WTC11 (cell line): ENCODE results near the gene BEGAIN. TPM values are rescaled to one million over a fixed set of nuclear protein-coding genes. Genes with fewer than 3 reads are reported as not detected.

ENCODE experiments used
- ATAC-seq: fragments of 200-7000 bp; cut with Tn5 transposase; 2 replicates; pipeline ENCODE4 v1.10.0; 2021; ENCODE audit warnings: mild to moderate bottlenecking, moderate library complexity
- CTCF ChIA-PET: fragments of 300-600 bp; sonication (Branson Sonifier 250); formaldehyde crosslinking; loops from one replicate; lab custom pipeline; 2021; ENCODE audit warnings: antibody characterized with exemption; lab: Charles Lee
- POLR2A ChIA-PET: fragments of 350-600 bp; sonication (Branson Sonifier 250); formaldehyde crosslinking; loops from one replicate; lab custom pipeline; 2021; ENCODE audit warnings: antibody characterized with exemption; lab: Charles Lee
- DNase-seq: peaks from one replicate; pipeline ENCODE4 v3.0.0; 2021; ENCODE audit warnings: low spot score
- H3K27ac Mint-ChIP-seq: 2 replicates; pipeline ENCODE4 v1.8.0; 2021; ENCODE audit warnings: mixed read lengths
- H3K27me3 Mint-ChIP-seq: 2 replicates; pipeline ENCODE4 v1.8.0; 2021; ENCODE audit warnings: low read depth, mild to moderate bottlenecking, moderate library complexity, mixed read lengths
- H3K36me3 Mint-ChIP-seq: 2 replicates; pipeline ENCODE4 v1.8.0; 2021; ENCODE audit warnings: mixed read lengths
- H3K4me1 Mint-ChIP-seq: 2 replicates; pipeline ENCODE4 v1.8.0; 2022; ENCODE audit warnings: mixed read lengths
- H3K4me3 Mint-ChIP-seq: 2 replicates; pipeline ENCODE4 v1.8.0; 2021; ENCODE audit warnings: mild to moderate bottlenecking, moderate library complexity, mixed read lengths
- H3K9me3 Mint-ChIP-seq: 2 replicates; pipeline ENCODE4 v1.8.0; 2021; ENCODE audit warnings: mixed read lengths
- ARID4B ChIP-seq: sonication (generic); formaldehyde crosslinking; IDR thresholded peaks from 2 replicates; pipeline ENCODE4 v1.8.0; 2023; ENCODE audit warnings: missing genetic modification reagents, mild to moderate bottlenecking, borderline replicate concordance
- ATF3 ChIP-seq: sonication (generic); formaldehyde crosslinking; conservative IDR thresholded peaks from 2 replicates; pipeline ENCODE4 v1.8.1; 2022; ENCODE audit warnings: mild to moderate bottlenecking, missing genetic modification reagents
- FOXP1 ChIP-seq: sonication (generic); formaldehyde crosslinking; IDR thresholded peaks from 2 replicates; pipeline ENCODE4 v1.8.0; 2022; ENCODE audit warnings: missing genetic modification reagents, mild to moderate bottlenecking, moderate library complexity, borderline replicate concordance
- IRF1 ChIP-seq: sonication (generic); formaldehyde crosslinking; IDR thresholded peaks from 2 replicates; pipeline ENCODE4 v1.8.0; 2023; ENCODE audit warnings: missing genetic modification reagents
- MAX ChIP-seq: sonication (generic); formaldehyde crosslinking; IDR thresholded peaks from 2 replicates; pipeline ENCODE4 v1.8.0; 2022; ENCODE audit warnings: mild to moderate bottlenecking, missing genetic modification reagents
- MYBL2 ChIP-seq: sonication (generic); formaldehyde crosslinking; IDR thresholded peaks from 2 replicates; pipeline ENCODE4 v1.8.1; 2023; ENCODE audit warnings: mild to moderate bottlenecking, moderate library complexity, missing genetic modification reagents
- PRRX2 ChIP-seq: fragments of 250-450 bp; sonication (Bioruptor Pico); IDR thresholded peaks from 2 replicates; pipeline ENCODE4 v1.8.0; 2021; ENCODE audit warnings: mild to moderate bottlenecking
- SOX15 ChIP-seq: fragments of 250-450 bp; sonication (Bioruptor Pico); IDR thresholded peaks from 2 replicates; pipeline ENCODE4 v1.9.0; 2021; ENCODE audit warnings: mild to moderate bottlenecking
- TCF7 ChIP-seq: sonication (generic); formaldehyde crosslinking; IDR thresholded peaks from 2 replicates; pipeline ENCODE4 v1.8.0; 2022; ENCODE audit warnings: mild to moderate bottlenecking, low read depth, missing genetic modification reagents, moderate library complexity
- TEAD1 ChIP-seq: sonication (generic); formaldehyde crosslinking; IDR thresholded peaks from 2 replicates; pipeline ENCODE4 v1.8.0; 2022; ENCODE audit warnings: mild to moderate bottlenecking, missing genetic modification reagents
- ZNF232 ChIP-seq: sonication (generic); formaldehyde crosslinking; IDR thresholded peaks from 2 replicates; pipeline ENCODE4 v1.8.0; 2022; ENCODE audit warnings: mild to moderate bottlenecking, missing genetic modification reagents
- ZNF281 ChIP-seq: sonication (generic); formaldehyde crosslinking; IDR thresholded peaks from 2 replicates; pipeline ENCODE4 v1.8.0; 2023; ENCODE audit warnings: mild to moderate bottlenecking, missing genetic modification reagents
- total RNA-seq: library from RNA; stranded (reverse); gene quantifications from 3 replicates; pipeline ENCODE4 v1.2.3, GENCODE V29; 2021
- TF ChIP-seq, protein P1 (sequence below): sonication (generic); formaldehyde crosslinking; IDR thresholded peaks from 2 replicates; pipeline ENCODE4 v1.8.1; 2022; ENCODE audit warnings: mild to moderate bottlenecking, moderate library complexity, missing genetic modification reagents
- TF ChIP-seq, protein P2 (sequence below): sonication (generic); formaldehyde crosslinking; IDR thresholded peaks from 2 replicates; pipeline ENCODE4 v1.8.0; 2022; ENCODE audit warnings: mild to moderate bottlenecking, missing genetic modification reagents

Gene BEGAIN
- total RNA-seq, 1 experiment from 2014 or later = 1.3 TPM

- ChIA-PET POLR2A (no interaction called here), CTCF (interaction anchor here (2.5 to 3.4 kb wide), 2 partner anchors 14 to 91 kb away, joined by 12 to 25 read pairs; no protein-coding TSS in a partner anchor)
- Mint-ChIP-seq H3K27me3 (peaks cover 5% of the 10 kb centered on the region), H3K36me3 (no peaks in the 10 kb centered on the region), H3K9me3 (no peaks in the 10 kb centered on the region), H3K27ac (no peak overlapping the region), H3K4me1 (peaks cover 14% of the 10 kb centered on the region), H3K4me3 (no peak overlapping the region)
- no peak for DNase-seq
- TF ChIP-seq FOXP1 (CRISPR knock-in tag) (0 out of 2 replicates have a peak, but pooled peaks have one; percentile 10), ATF3 (CRISPR knock-in tag) (no peak)
- ATAC-seq = no peak
Observed at GRCh38 chr14:100554696-100555320, 32.4 kb downstream of the BEGAIN start.

DNA sequence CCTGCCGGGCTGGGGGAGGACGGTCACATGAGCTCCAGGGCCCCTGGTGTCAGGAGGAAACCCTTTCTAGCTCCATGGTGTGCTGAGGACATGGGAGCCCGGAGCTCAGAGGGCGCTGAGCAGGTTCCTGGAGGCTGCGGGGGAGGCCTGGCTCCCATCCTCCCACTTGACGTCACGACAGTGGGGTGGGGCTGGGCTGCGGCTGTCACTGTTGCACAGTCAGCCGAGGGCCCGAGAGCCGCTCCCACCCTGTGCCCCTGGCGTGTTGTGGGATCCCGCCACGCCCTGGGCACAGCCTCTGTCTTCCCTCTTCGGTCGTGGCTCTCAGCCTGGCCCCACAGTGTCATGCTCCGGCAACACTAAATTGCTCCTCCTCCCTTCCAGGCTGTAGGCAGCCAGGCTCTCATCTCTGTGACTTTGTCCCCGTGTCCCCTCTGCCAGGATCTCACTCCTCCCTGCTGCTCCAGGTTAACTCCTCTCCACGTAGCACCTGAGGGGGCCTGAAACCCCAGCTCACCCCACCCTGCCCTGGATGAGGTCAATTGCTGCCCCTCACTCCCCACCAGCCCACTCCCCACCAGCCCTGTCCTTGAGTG lies 33.0 kb downstream of the BEGAIN start:
- POLR2A ChIA-PET = no interaction called here
- no peak for ATAC-seq
- no peaks in the 10 kb centered on the region for H3K9me3 Mint-ChIP-seq
- H3K27me3 Mint-ChIP-seq = peaks cover 5% of the 10 kb centered on the region
- no peaks in the 10 kb centered on the region for H3K36me3 Mint-ChIP-seq
- TF ChIP-seq ARID4B (CRISPR knock-in tag) = no peak
- no peak for TF ChIP-seq MYBL2 (CRISPR knock-in tag)
- TF ChIP-seq MAX (CRISPR knock-in tag) = no peak
- TF ChIP-seq, protein P1, sequence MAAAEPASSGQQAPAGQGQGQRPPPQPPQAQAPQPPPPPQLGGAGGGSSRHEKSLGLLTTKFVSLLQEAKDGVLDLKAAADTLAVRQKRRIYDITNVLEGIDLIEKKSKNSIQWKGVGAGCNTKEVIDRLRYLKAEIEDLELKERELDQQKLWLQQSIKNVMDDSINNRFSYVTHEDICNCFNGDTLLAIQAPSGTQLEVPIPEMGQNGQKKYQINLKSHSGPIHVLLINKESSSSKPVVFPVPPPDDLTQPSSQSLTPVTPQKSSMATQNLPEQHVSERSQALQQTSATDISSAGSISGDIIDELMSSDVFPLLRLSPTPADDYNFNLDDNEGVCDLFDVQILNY (CRISPR knock-in tag) = no peak
- no peak for TF ChIP-seq TCF7
- TF ChIP-seq, protein P2, sequence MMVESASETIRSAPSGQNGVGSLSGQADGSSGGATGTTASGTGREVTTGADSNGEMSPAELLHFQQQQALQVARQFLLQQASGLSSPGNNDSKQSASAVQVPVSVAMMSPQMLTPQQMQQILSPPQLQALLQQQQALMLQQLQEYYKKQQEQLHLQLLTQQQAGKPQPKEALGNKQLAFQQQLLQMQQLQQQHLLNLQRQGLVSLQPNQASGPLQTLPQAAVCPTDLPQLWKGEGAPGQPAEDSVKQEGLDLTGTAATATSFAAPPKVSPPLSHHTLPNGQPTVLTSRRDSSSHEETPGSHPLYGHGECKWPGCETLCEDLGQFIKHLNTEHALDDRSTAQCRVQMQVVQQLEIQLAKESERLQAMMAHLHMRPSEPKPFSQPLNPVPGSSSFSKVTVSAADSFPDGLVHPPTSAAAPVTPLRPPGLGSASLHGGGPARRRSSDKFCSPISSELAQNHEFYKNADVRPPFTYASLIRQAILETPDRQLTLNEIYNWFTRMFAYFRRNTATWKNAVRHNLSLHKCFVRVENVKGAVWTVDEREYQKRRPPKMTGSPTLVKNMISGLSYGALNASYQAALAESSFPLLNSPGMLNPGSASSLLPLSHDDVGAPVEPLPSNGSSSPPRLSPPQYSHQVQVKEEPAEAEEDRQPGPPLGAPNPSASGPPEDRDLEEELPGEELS (CRISPR knock-in tag) = no peak
- H3K27ac Mint-ChIP-seq = 0 out of 2 replicates have a peak overlapping the region, but pooled peaks have one; percentile 4
- peaks cover 14% of the 10 kb centered on the region for H3K4me1 Mint-ChIP-seq
- CTCF ChIA-PET = no interaction called here
- no peak for DNase-seq
- no peak overlapping the region for H3K4me3 Mint-ChIP-seq

- peaks cover 5% of the 10 kb centered on the region for H3K27me3 Mint-ChIP-seq
- H3K4me1 Mint-ChIP-seq = peaks cover 14% of the 10 kb centered on the region
- H3K27ac Mint-ChIP-seq = no peak overlapping the region
- ChIA-PET CTCF (no interaction called here), POLR2A (no interaction called here)
- TF ChIP-seq TEAD1 (CRISPR knock-in tag) = no peak
- no peak for TF ChIP-seq MAX (CRISPR knock-in tag)
- TF ChIP-seq SOX15 (CRISPR knock-in tag) = no peak
- TF ChIP-seq ZNF281 (CRISPR knock-in tag) = no peak
- no peak for TF ChIP-seq PRRX2 (CRISPR knock-in tag)
- no peak for TF ChIP-seq IRF1 (CRISPR knock-in tag)
- no peak for TF ChIP-seq ZNF232 (CRISPR knock-in tag)
- TF ChIP-seq TCF7 = no peak
- DNase-seq (no peak), ATAC-seq (no peak)
- H3K9me3 Mint-ChIP-seq = no peaks in the 10 kb centered on the region
- no peaks in the 10 kb centered on the region for H3K36me3 Mint-ChIP-seq
- no peak overlapping the region for H3K4me3 Mint-ChIP-seq
Observed at GRCh38 chr14:100553471-100553870, 33.7 kb downstream of the BEGAIN start.
